HEK293 (cell line): ENCODE results near the gene ZNF302.

Experiments used
- BCL11A ChIP-seq: fragments of 450-650 bp; formaldehyde crosslinking; IDR thresholded peaks from 2 replicates; pipeline ENCODE4 v1.5.1; 2016; ENCODE audit warnings: low read depth, missing biosample characterization, missing genetic modification characterization
- BCL6B ChIP-seq: fragments of 450-650 bp; formaldehyde crosslinking; IDR thresholded peaks from 2 replicates; pipeline ENCODE4 v1.5.1; 2017; ENCODE audit warnings: missing biosample characterization, missing genetic modification characterization
- EGR2 ChIP-seq: fragments of 450-650 bp; formaldehyde crosslinking; IDR thresholded peaks from 2 replicates; pipeline ENCODE4 v1.5.1; 2016; ENCODE audit warnings: low read depth, missing biosample characterization, missing genetic modification characterization
- GFI1B ChIP-seq: fragments of 450-650 bp; formaldehyde crosslinking; IDR thresholded peaks from 2 replicates; pipeline ENCODE4 v1.5.1; 2016; ENCODE audit warnings: missing biosample characterization, missing genetic modification characterization
- GLI2 ChIP-seq: fragments of 450-650 bp; formaldehyde crosslinking; IDR thresholded peaks from 2 replicates; pipeline ENCODE4; 2017; ENCODE audit warnings: missing biosample characterization, missing genetic modification characterization, low read depth, borderline replicate concordance
- KLF8 ChIP-seq: fragments of 450-650 bp; formaldehyde crosslinking; IDR thresholded peaks from 2 replicates; pipeline ENCODE4 v1.5.1; 2016; ENCODE audit warnings: missing biosample characterization, missing genetic modification characterization
- MYNN ChIP-seq: fragments of 450-650 bp; formaldehyde crosslinking; IDR thresholded peaks from 2 replicates; pipeline ENCODE4 v1.5.1; 2016; ENCODE audit warnings: missing biosample characterization, missing genetic modification characterization, borderline replicate concordance
- MZF1 ChIP-seq: fragments of 450-650 bp; formaldehyde crosslinking; IDR thresholded peaks from 2 replicates; pipeline ENCODE4 v1.5.1; 2017; ENCODE audit warnings: missing biosample characterization, missing genetic modification characterization, borderline replicate concordance
- PATZ1 ChIP-seq: fragments of 450-650 bp; formaldehyde crosslinking; IDR thresholded peaks from 2 replicates; pipeline ENCODE4 v1.5.1; 2016; ENCODE audit warnings: missing biosample characterization, missing genetic modification characterization
- PBX3 ChIP-seq: sonication (generic); formaldehyde crosslinking; IDR thresholded peaks from 2 replicates; pipeline ENCODE4 v1.8.1; 2022; ENCODE audit warnings: mild to moderate bottlenecking, moderate library complexity, missing genetic modification reagents
- PRDM1 ChIP-seq: fragments of 450-650 bp; formaldehyde crosslinking; IDR thresholded peaks from 2 replicates; pipeline ENCODE4; 2016; ENCODE audit warnings: missing biosample characterization, missing genetic modification characterization
- SETDB1 ChIP-seq: IDR thresholded peaks from one replicate; pipeline ENCODE4 v1.6.1; 2017; ENCODE audit warnings: mild to moderate bottlenecking, low read length, moderate library complexity, mixed read lengths; ENCODE audit not compliant: insufficient read length
- ZBTB10 ChIP-seq: fragments of 450-650 bp; formaldehyde crosslinking; IDR thresholded peaks from 2 replicates; pipeline ENCODE4 v1.5.1; 2016; ENCODE audit warnings: missing biosample characterization, missing genetic modification characterization
- ZBTB21 ChIP-seq: fragments of 450-650 bp; formaldehyde crosslinking; IDR thresholded peaks from 2 replicates; pipeline ENCODE4 v1.5.1; 2017; ENCODE audit warnings: missing biosample characterization, missing genetic modification characterization
- ZFHX2 ChIP-seq: fragments of 450-650 bp; formaldehyde crosslinking; conservative IDR thresholded peaks from 2 replicates; pipeline ENCODE4 v1.5.1; 2016; ENCODE audit warnings: missing biosample characterization, missing genetic modification characterization
- ZFP41 ChIP-seq: fragments of 450-650 bp; formaldehyde crosslinking; IDR thresholded peaks from 2 replicates; pipeline ENCODE4 v1.5.1; 2016; ENCODE audit warnings: missing biosample characterization, missing genetic modification characterization, borderline replicate concordance
- ZNF10 ChIP-seq: fragments of 450-650 bp; formaldehyde crosslinking; IDR thresholded peaks from 2 replicates; pipeline ENCODE4 v1.5.1; 2017; ENCODE audit warnings: missing biosample characterization, missing genetic modification characterization
- ZNF114 ChIP-seq: fragments of 450-650 bp; formaldehyde crosslinking; IDR thresholded peaks from 2 replicates; pipeline ENCODE4 v1.5.0; 2017; ENCODE audit warnings: missing biosample characterization, missing genetic modification characterization
- ZNF133 ChIP-seq: fragments of 450-650 bp; formaldehyde crosslinking; IDR thresholded peaks from 2 replicates; pipeline ENCODE4 v1.5.1; 2016; ENCODE audit warnings: missing biosample characterization, missing genetic modification characterization
- ZNF175 ChIP-seq: fragments of 450-650 bp; formaldehyde crosslinking; IDR thresholded peaks from 2 replicates; pipeline ENCODE4 v1.5.1; 2016; ENCODE audit warnings: missing biosample characterization, missing genetic modification characterization
- ZNF24 ChIP-seq: fragments of 450-650 bp; formaldehyde crosslinking; IDR thresholded peaks from 2 replicates; pipeline ENCODE4 v1.5.1; 2016; ENCODE audit warnings: missing biosample characterization, missing genetic modification characterization
- ZNF248 ChIP-seq: fragments of 450-650 bp; formaldehyde crosslinking; IDR thresholded peaks from 2 replicates; pipeline ENCODE4 v1.5.1; 2017; ENCODE audit warnings: missing biosample characterization, missing genetic modification characterization
- ZNF510 ChIP-seq: fragments of 450-650 bp; formaldehyde crosslinking; IDR thresholded peaks from 2 replicates; pipeline ENCODE4 v1.5.1; 2018; ENCODE audit warnings: mild to moderate bottlenecking, missing genetic modification characterization, missing biosample characterization; ENCODE audit not compliant: insufficient replicate concordance
- ZNF571 ChIP-seq: fragments of 450-650 bp; formaldehyde crosslinking; IDR thresholded peaks from 2 replicates; pipeline ENCODE4 v1.5.0; 2017; ENCODE audit warnings: missing biosample characterization, missing genetic modification characterization
- ZNF585B ChIP-seq: fragments of 450-650 bp; formaldehyde crosslinking; IDR thresholded peaks from 2 replicates; pipeline ENCODE4 v1.5.1; 2016; ENCODE audit warnings: missing biosample characterization, missing genetic modification characterization
- ZNF600 ChIP-seq: fragments of 450-650 bp; formaldehyde crosslinking; IDR thresholded peaks from 2 replicates; pipeline ENCODE4 v1.5.1; 2016; ENCODE audit warnings: missing biosample characterization, missing genetic modification characterization
- ZNF610 ChIP-seq: fragments of 450-650 bp; formaldehyde crosslinking; IDR thresholded peaks from 2 replicates; pipeline ENCODE4 v1.5.1; 2016; ENCODE audit warnings: missing biosample characterization, missing genetic modification characterization, borderline replicate concordance
- ZNF629 ChIP-seq: fragments of 450-650 bp; formaldehyde crosslinking; IDR thresholded peaks from 2 replicates; pipeline ENCODE4 v1.5.1; 2017; ENCODE audit warnings: missing biosample characterization, missing genetic modification characterization
- ZNF639 ChIP-seq: fragments of 450-650 bp; formaldehyde crosslinking; IDR thresholded peaks from 2 replicates; pipeline ENCODE4 v1.5.1; 2016; ENCODE audit warnings: missing biosample characterization, missing genetic modification characterization
- ZNF660 ChIP-seq: fragments of 450-650 bp; IDR thresholded peaks from 2 replicates; pipeline ENCODE4 v1.5.1; 2018; ENCODE audit warnings: missing biosample characterization, mild to moderate bottlenecking, missing genetic modification characterization
- ZNF670 ChIP-seq: fragments of 450-650 bp; formaldehyde crosslinking; IDR thresholded peaks from 2 replicates; pipeline ENCODE4 v1.5.1; 2016; ENCODE audit warnings: missing biosample characterization, missing genetic modification characterization, low read depth
- ZSCAN23 ChIP-seq: fragments of 450-650 bp; formaldehyde crosslinking; IDR thresholded peaks from 2 replicates; pipeline ENCODE4 v1.5.1; 2016; ENCODE audit warnings: missing biosample characterization, missing genetic modification characterization
- ZSCAN30 ChIP-seq: fragments of 450-650 bp; IDR thresholded peaks from 2 replicates; pipeline ENCODE4 v1.5.1; 2018; ENCODE audit warnings: missing biosample characterization, mild to moderate bottlenecking, missing genetic modification characterization, moderate library complexity

ZNF302 gene

GRCh38 chr19:34667349-34668076 is 10.0 kb upstream of the ZNF302 start (continued):
- TF ChIP-seq ZNF133, result no peak
- no peak for TF ChIP-seq BCL11A
- peak; percentile 6; the same call in 1 of the 2 replicates for TF ChIP-seq EGR2 (tag by site-specific recombination)
- TF ChIP-seq ZNF670 (tag by site-specific recombination), result no peak
- 0 out of 2 replicates have a peak, but pooled peaks have one; percentile 40 for TF ChIP-seq ZNF600 (tag by site-specific recombination)
- TF ChIP-seq PRDM1 (tag by site-specific recombination), result no peak
- no peak for TF ChIP-seq BCL6B
- TF ChIP-seq KLF8 (tag by site-specific recombination), result no peak
- TF ChIP-seq ZNF510 (tag by site-specific recombination), result no peak
- no peak for TF ChIP-seq ZNF585B (tag by site-specific recombination)
- TF ChIP-seq GFI1B (tag by site-specific recombination), result no peak
- TF ChIP-seq PBX3 (CRISPR knock-in tag), result no peak
- no peak for TF ChIP-seq ZBTB21 (tag by site-specific recombination)
- no peak for TF ChIP-seq ZNF639 (tag by site-specific recombination)
- TF ChIP-seq ZNF610 (tag by site-specific recombination), result no peak
- no peak for TF ChIP-seq MYNN (tag by site-specific recombination)
- TF ChIP-seq SETDB1, result no peak
- TF ChIP-seq ZNF571 (tag by site-specific recombination), result no peak
- TF ChIP-seq ZNF114 (tag by site-specific recombination), result no peak
- no peak for TF ChIP-seq ZNF660 (tag by site-specific recombination)
- TF ChIP-seq ZSCAN23 (tag by site-specific recombination), result no peak
- TF ChIP-seq GLI2 (tag by site-specific recombination), result no peak
- no peak for TF ChIP-seq ZBTB10 (tag by site-specific recombination)
- TF ChIP-seq PATZ1, result no peak; the same call in 1 of the 2 replicates
- TF ChIP-seq ZNF24, result peak; percentile 46; the same call in 1 of the 2 replicates
- no peak for TF ChIP-seq MZF1 (tag by site-specific recombination)
- TF ChIP-seq ZNF248 (tag by site-specific recombination), result no peak
- TF ChIP-seq ZNF10, result no peak; the same call in 1 of the 2 replicates
- no peak for TF ChIP-seq ZNF175
- TF ChIP-seq ZNF629 (tag by site-specific recombination), result 0 out of 2 replicates have a peak, but pooled peaks have one; percentile 20
- TF ChIP-seq ZFHX2 (tag by site-specific recombination), result peak; percentile 71
- TF ChIP-seq ZFP41 (tag by site-specific recombination), result no peak
- TF ChIP-seq ZSCAN30 (tag by site-specific recombination), result no peak
